Neuron (in vitro differentiated cells): ENCODE data around the gene GNG7.
"Not testable (repeated sequence)": the region's sequence is repeated elsewhere in the genome, so short reads cannot be mapped to it uniquely, and the experiment has no call there.

ENCODE experiments used
- H2AFZ ChIP-seq: one replicate; pipeline ENCODE4 v1.6.1; 2013; ENCODE audit warnings: low read depth, mild to moderate bottlenecking, inconsistent platforms, low read length, moderate library complexity
- H3K27me3 ChIP-seq: one replicate; pipeline ENCODE4 v1.6.1; 2013; ENCODE audit warnings: low read length; ENCODE audit not compliant: insufficient read depth
- H3K36me3 ChIP-seq: one replicate; pipeline ENCODE4 v1.6.1; 2013; ENCODE audit warnings: low read length; ENCODE audit not compliant: insufficient read depth
- H3K4me1 ChIP-seq: one replicate; pipeline ENCODE4 v1.6.1; 2013; ENCODE audit warnings: low read length; ENCODE audit not compliant: insufficient read depth
- H3K4me3 ChIP-seq: 2 replicates; pipeline ENCODE4 v1.5.1; 2013; ENCODE audit warnings: mild to moderate bottlenecking, low read length, moderate library complexity
- H3K9me3 ChIP-seq: one replicate; pipeline ENCODE4 v1.6.1; 2013; ENCODE audit warnings: low read length

Gene GNG7

DNA sequence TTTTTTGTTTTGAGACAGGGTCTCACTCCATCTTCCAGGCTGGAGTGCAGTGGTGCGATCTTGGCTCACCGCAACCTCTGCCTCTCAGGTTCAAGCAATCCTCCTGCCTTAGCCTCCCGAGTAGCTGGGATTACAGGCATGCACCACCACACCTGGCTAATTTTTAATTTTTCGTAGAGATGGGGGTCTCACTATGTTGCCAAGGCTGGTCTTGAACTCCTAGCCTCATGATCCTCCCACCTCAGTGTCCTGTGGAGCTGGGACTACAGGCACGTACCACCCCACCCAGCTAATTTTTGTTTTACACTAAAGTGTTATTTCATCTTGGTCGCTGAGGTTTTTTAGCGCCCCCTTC is 93.5 kb downstream of the GNG7 start:
- H3K9me3 ChIP-seq, H3K4me3 ChIP-seq, H3K36me3 ChIP-seq, H2AFZ ChIP-seq, H3K4me1 ChIP-seq: not testable (repeated sequence)
- H3K27me3 ChIP-seq = peaks cover 14% of the 10 kb centered on the region

GRCh38 chr19:2608602-2608922 is 93.9 kb downstream of the GNG7 start:
- Histone ChIP-seq H3K36me3 (no peaks in the 10 kb centered on the region), H3K4me3 (no peak overlapping the region), H3K27me3 (peaks cover 14% of the 10 kb centered on the region), H3K4me1 (peaks cover under 1% of the 10 kb centered on the region), H3K9me3 (no peaks in the 10 kb centered on the region), H2AFZ (no peak overlapping the region)

GRCh38 chr19:2607712-2608601 is 94.5 kb downstream of the GNG7 start:
- Histone ChIP-seq H2AFZ (no peak overlapping the region), H3K4me1 (peaks cover 4% of the 10 kb centered on the region), H3K4me3 (no peak overlapping the region), H3K36me3 (no peaks in the 10 kb centered on the region), H3K27me3 (peaks cover 12% of the 10 kb centered on the region), H3K9me3 (no peaks in the 10 kb centered on the region)

- peaks cover 12% of the 10 kb centered on the region for H3K27me3 ChIP-seq
- H3K36me3 ChIP-seq, H2AFZ ChIP-seq, H3K4me3 ChIP-seq, H3K9me3 ChIP-seq, H3K4me1 ChIP-seq: not testable (repeated sequence)
These were observed 95.7 kb downstream of the GNG7 start for GRCh38 chr19:2606774-2607173.

GRCh38 chr19:2605889-2606288 is 96.6 kb downstream of the GNG7 start:
- not testable (repeated sequence) for H3K4me1 ChIP-seq, H3K36me3 ChIP-seq, H3K4me3 ChIP-seq, H2AFZ ChIP-seq, H3K9me3 ChIP-seq
- peaks cover 15% of the 10 kb centered on the region for H3K27me3 ChIP-seq

DNA sequence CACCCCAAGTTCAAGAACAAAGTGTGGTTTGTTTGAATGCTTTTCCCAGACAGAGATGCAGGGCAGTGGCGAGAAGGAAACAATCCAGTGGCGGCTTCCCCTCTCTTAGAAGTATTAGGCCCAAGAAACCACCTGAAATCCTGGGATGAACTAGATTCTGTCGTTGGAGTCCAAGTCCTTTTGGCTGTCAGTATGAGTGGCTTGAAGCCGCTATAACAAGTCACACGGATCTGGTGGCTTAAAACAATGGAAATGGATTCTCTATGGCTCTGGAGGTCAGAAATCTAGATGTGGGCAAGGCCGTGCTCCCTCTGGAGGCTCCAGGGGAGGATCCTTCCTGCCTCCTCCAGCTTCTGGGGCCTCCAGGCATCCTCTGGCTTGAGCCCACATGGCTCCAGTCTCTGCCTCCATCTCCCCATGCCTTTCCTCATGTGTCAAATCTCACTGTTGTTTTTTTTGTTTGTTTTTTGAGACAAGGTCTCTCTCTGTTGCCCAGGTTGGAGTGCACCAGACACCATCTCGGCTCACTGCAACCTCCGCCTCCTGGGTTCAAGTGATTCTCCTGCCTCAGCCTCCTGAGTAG is 97.7 kb downstream of the GNG7 start:
- no peak overlapping the region for H2AFZ ChIP-seq
- H3K36me3 ChIP-seq = no peaks in the 10 kb centered on the region
- no peaks in the 10 kb centered on the region for H3K9me3 ChIP-seq
- peaks cover 15% of the 10 kb centered on the region for H3K27me3 ChIP-seq
- H3K4me1 ChIP-seq = peaks cover 4% of the 10 kb centered on the region
- no peak overlapping the region for H3K4me3 ChIP-seq

GRCh38 chr19:2603334-2603733 is 99.2 kb downstream of the GNG7 start:
- H3K36me3 ChIP-seq = no peaks in the 10 kb centered on the region
- H3K4me3 ChIP-seq = no peak overlapping the region
- H2AFZ ChIP-seq = no peak overlapping the region
- peaks cover 13% of the 10 kb centered on the region for H3K4me1 ChIP-seq
- no peaks in the 10 kb centered on the region for H3K9me3 ChIP-seq
- peaks cover 3% of the 10 kb centered on the region for H3K27me3 ChIP-seq

- no peaks in the 10 kb centered on the region for H3K9me3 ChIP-seq
- H2AFZ ChIP-seq = peak overlapping the region; percentile 48
- H3K4me3 ChIP-seq = peak overlapping the region; percentile 27
- H3K27me3 ChIP-seq = peaks cover 3% of the 10 kb centered on the region
- no peaks in the 10 kb centered on the region for H3K36me3 ChIP-seq
- peaks cover 13% of the 10 kb centered on the region for H3K4me1 ChIP-seq
These were observed 99.9 kb downstream of the GNG7 start for GRCh38 chr19:2602391-2603181.

GRCh38 chr19:2600914-2601870 is 101.3 kb downstream of the GNG7 start:
- Histone ChIP-seq H3K36me3 (no peaks in the 10 kb centered on the region), H2AFZ (no peak overlapping the region), H3K4me1 (peaks cover 13% of the 10 kb centered on the region), H3K4me3 (no peak overlapping the region), H3K9me3 (no peaks in the 10 kb centered on the region), H3K27me3 (peaks cover 3% of the 10 kb centered on the region)

DNA sequence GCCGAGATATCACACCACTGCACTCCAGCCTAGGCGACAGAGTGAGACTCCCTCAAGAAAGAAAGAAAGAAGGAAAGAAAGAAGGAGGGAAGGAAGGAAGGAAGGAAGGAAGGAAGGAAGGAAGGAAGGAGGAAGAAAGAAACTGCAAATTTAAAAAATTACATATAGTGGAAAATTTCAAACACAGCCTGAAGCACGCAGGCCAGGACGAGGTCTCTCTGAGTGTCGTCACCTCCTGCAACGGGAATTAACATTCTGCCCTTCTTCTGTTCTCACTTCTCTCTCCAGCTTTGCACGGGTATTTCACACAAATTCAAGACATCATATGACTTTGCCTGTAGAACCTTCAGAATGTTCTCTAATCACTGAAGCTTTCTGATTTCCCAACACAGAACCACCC is 108.2 kb downstream of the GNG7 start:
- Histone ChIP-seq H3K27me3 (no peaks in the 10 kb centered on the region), H2AFZ (no peak overlapping the region), H3K36me3 (no peaks in the 10 kb centered on the region), H3K4me1 (peaks cover 6% of the 10 kb centered on the region), H3K4me3 (no peak overlapping the region), H3K9me3 (no peaks in the 10 kb centered on the region)

GRCh38 chr19:2592824-2593223 is 109.7 kb downstream of the GNG7 start:
- Histone ChIP-seq H3K4me3 (no peak overlapping the region), H2AFZ (no peak overlapping the region), H3K9me3 (no peaks in the 10 kb centered on the region), H3K36me3 (no peaks in the 10 kb centered on the region), H3K27me3 (no peaks in the 10 kb centered on the region), H3K4me1 (no peaks in the 10 kb centered on the region)

GRCh38 chr19:2591537-2592291 is 110.8 kb downstream of the GNG7 start:
- Histone ChIP-seq H3K4me3 (no peak overlapping the region), H3K27me3 (no peaks in the 10 kb centered on the region), H3K36me3 (no peaks in the 10 kb centered on the region), H3K9me3 (no peaks in the 10 kb centered on the region), H2AFZ (no peak overlapping the region), H3K4me1 (no peaks in the 10 kb centered on the region)
